ENCODE data around the gene CFAP298.
A peak's percentile ranks its signal among the peaks of the same experiment; 100 is the strongest.

Gene CFAP298

DNA sequence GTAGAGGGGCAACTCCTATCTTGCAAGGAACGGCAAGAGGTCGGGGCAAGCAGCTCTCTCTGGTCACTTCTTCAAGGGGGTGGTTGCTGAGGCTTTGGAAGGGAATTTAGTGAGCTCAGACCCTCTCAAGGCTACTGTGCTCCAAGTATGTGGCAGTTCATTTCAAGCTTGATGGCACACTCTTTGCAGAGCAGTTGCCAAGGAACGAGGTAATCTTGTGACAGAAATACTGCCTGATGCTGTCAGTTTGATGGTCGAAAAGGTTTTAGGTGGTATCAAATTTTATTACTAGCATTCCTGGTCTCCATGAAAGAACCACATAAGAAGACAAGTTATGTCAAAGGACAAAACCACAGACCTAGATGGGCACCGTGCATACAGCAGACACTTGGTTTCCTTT is 13.1 kb downstream of the CFAP298 start:
- DNase-seq (ENCODE audit: low read depth, low spot score), result no peak

DNA sequence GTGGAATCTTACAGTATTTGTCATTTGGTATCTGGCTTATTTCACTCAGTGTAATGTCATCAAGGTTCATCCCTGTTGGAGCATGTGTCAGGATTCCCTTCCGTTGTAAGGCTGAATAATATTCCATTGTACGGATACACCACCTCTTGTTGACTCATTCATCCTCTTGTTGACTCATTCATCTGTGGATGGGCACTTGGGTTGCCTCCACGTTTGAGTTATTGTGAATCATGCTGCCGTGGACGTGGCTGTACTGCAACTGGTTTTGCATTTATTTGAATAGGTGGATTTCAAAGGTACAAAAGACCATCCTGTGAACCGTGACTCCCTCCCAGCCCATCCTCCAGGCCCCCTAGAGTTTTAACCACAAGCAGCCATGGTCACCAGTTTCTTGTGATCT is 15.0 kb downstream of the CFAP298 start:
- DNase-seq (ENCODE audit: low read depth, low spot score), result no peak

DNA sequence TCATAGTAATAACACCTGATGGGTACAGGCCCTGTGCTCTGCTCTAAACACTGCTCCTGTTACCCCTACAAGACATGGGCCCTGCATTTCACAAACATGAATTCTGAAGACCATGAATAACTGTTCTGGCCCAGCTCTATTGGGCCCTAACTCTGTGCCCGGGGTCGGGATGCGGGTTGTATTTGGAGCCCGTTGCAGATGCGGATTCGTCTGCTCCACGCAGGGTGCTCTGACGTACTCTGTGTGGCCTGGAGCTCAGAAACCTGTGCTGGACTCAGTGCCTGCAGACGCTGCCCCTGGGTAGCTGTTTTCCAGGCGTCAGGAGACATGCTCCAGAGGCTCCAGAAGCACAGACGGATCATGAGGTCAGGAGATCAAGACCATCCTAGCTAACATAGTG is 16.7 kb downstream of the CFAP298 start:
- no peak for DNase-seq (ENCODE audit: low read depth, low spot score)

DNA sequence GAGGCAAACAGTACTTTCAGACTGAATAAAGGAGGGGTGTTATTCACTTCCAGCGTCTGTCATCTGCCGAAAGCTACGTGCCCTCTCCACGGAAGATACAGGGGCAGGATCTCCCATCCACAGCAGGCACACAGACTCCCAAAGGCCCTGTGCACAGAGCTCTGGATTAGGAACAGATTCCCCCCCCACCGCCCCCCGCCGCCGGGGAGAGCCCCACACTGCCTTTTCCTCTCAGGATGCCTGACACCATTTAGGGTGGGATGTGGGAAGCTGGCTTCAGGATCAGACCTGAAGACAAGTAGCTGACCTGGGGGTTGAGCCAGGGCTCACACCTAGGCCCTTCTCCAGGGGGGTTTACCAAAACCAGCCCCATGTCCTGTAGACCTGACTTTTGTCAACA is 18.5 kb downstream of the CFAP298 start:
- no peak for DNase-seq (ENCODE audit: low read depth, low spot score)

DNA sequence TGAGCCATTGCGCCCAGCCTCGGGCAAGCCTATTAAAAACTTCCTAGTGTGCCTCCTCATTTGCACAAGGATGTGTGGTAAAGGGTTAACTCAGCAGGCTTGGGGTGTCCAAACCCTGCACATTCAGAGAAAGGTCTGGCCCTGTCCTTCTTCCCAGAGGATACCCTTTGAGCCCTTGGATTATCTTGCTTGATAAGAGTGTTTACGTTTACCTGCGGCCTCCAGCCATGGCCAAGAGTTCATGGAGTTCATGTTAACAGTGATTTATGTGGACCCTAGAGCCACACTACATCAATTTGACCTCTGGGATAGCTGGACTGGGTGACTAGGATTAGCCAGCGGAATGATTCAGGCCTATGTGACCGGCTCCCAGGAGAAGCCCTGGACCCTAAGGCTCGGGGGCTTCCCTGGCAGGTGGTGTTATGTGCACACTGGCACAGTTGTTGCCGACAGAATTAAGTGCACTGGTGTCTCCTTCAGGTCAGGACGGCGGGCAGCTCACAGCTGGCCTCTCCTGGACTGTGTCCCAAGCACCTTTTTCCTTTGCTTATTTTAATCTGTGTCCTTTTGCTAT is 19.2 kb downstream of the CFAP298 start:
- DNase-seq (ENCODE audit: low read depth, low spot score), result no peak

DNA sequence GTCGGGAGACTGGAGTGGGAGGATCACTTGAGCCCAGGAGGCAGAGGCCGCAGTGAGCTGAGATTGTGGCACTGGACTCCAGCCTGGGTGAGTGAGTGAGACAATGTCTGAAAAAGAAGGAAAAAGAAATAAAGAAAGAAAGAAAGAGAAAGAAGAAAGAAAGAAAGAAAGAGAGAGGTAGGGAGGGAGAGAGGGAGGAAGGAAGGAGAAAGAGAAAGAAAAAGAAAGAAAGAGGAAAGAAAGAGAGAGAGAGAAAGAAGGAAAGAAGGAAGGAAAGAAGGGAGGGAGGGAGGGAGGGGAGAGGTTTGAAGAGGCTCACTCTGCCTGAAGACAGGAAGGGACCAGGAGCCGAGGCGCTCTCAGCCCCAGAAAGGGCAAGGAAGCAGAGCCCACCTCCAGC is 22.0 kb downstream of the CFAP298 start:
- no peak for DNase-seq (ENCODE audit: low read depth, low spot score)

DNA sequence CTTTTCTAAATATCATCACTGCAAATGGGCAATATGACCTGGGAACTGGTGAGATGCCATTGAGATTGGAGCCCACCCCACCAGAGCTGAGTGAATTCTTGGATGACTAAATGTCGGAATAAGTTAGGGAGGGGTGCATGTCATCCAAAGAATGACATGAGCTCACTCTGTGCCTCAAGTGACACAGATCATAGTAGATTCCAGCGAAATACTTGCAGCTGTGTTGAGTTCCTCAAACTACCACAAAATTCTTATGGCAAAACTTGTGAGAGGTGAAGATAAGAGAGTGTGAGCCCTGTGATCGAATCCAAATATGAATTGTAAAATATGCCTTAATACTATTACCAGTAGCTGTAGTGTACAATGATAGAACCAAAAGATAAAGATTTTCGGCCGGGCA is 24.5 kb downstream of the CFAP298 start:
- no peak for DNase-seq (ENCODE audit: low read depth, low spot score)

DNA sequence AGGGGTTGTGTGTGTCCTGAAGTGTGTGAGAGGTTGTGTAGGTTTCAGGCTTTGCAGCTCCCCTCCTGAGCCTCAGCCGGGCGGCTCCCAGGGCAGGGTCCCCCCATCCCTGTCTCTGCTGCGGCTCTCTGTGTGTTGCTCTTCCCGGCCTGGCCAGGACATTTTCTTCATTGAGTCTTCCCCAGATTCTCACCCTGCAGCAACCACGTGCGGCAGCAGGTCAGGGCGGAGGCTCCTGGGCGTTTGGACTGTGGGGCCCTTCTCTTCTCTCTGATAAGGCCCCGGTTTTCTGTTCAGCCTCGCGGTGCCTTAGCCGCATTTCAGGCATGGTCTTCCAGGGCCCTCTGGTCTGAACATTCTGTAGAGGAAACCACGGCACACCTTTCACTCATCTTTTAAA is 25.1 kb downstream of the CFAP298 start:
- DNase-seq (ENCODE audit: low read depth, low spot score), result no peak

DNA sequence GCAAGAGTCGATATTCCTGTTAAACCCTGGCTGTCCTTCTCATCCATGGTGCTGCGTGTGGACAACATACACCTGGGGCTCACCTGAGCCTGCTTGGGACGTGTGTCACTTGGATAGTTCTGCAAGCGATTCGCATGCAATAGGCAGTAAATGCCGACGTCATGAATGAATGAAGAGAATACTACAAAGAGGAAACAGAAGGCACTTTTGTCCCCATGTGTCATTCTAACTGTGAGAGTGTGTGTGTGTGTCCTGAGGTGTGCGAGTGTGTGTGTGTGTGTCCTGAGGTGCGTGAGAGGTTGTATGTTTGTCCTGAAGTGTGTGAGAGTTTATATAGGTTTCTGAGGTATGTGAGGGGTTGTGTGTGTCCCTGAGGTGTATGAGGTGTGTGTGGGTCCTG is 26.2 kb downstream of the CFAP298 start:
- no peak for DNase-seq (ENCODE audit: low read depth, low spot score)

DNA sequence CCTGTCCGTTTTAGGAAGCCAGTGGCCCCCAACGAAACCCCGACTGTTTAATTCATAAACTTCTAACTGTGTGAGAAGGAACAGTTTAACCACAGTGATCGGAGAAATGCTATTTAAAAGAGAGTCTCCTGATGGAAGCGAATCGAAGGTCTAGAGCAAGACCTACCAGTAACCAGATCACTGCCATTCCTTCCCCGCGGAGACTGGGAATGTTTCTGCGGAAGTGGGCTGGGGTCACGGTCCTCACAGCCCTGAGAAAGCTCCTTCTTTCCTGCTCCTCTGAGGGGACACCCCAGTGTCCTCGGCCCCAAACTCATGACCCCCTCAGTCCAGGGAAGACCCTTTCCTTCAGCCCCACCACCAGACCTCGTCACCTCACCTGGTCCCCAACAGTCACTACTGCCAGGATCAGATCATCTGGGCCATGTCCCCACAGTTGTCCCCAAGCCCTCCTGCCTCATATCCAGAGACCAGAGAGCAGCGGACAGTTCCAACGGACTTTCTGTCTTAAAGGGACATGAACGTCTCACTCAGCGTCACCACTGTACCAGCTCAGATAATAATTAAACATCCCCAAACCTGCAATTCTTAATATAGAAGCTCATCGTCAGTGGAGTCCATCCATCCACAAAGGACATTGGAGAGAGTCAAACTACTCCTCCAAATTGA is 27.0 kb downstream of the CFAP298 start, which contains the start of gene TCP10L:
Gene TCP10L, minus strand, starts transcription at position 482 of the 669 bp plus-strand sequence. CDS start 1,219 bp downstream, outside the sequence.
- DNase-seq (ENCODE audit: low read depth, low spot score), result no peak

DNA sequence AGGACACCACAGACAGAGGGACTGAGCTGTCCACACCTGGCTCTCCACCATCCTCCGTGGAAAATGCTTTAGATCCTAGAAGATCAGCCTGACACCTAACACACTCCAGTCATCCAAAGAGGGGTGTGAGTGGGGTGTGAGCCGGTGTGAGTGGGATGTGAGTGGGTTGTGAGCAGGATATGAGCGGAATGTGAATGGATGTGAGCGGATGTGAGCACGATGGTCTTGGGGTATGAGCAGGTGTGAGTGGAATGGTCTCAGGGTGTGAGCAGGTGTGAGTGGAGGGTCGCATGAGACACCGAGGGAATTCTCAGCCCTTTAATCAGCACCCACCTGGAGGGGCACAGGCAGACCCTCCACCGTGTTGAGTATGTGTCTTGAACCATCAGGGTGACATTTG is 27.7 kb downstream of the CFAP298 start:
- DNase-seq (ENCODE audit: low read depth, low spot score), result no peak

DNA sequence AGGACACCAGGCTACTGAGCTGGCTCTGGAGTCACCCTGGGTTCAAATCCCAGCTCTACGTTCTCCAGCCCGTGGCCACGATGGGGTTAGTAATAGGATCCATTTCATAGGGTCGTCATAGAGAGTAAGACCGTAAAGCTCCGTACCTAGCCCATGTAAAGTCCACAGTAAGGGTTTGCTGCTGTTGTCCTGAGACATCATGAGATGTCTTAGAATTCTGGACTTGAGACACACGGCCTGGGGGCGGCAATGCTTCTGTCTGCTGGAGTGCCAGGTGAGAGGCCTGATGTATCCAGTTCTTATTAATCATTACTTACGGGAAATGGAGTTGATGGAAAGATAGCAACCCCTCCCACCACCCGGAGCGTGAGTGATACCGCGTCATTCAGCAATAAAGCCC is 30.4 kb downstream of the CFAP298 start:
- no peak for DNase-seq (ENCODE audit: low read depth, low spot score)

DNA sequence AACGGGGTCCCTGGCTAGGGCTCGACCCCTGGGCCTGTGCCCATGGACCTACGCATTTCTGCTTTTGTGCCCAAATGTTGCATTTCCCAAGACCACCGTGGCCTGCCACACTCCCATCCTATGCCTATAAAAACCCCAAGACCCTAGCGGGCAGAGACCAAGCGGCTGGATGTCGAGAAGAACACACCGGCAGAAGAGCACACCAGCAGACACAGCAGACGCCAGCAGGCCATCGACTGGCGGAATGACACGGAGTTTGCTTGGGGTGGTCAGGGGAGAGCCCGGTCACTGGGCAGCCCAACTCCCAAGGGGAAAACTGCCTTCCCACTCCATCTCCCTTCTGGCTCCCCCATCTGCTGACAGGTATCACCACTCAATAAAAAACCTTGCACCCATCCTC is 31.2 kb downstream of the CFAP298 start:
- no peak for DNase-seq (ENCODE audit: low read depth, low spot score)

DNA sequence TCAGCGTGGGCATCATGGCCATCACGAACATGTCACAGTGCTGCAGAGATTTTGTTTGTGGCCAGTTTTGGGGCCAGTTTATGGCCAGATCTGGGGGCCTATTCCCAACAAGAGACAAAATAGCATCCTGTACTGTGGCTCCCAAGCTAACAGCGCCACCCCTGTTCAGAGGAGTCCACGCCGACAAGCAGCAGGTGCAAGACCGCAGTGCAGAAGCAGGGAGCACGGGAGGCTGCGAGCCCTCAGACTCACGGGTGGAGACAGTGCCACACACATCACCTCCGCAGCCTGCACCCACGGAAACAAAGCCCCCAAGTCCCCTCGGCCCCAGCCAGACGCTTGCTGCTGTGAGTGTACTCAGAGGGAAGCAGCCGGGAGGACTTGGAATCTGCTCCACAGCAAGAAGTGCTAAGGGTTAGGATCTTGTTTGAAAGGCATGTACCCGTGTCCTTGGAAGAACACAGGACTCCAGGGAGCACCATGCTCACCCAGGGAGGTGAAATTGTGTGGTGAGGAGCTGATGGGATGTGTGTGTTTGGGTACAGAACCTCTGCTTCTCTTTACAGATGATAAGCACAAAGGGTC is 34.0 kb downstream of the CFAP298 start:
- no peak for DNase-seq (ENCODE audit: low read depth, low spot score)

DNA sequence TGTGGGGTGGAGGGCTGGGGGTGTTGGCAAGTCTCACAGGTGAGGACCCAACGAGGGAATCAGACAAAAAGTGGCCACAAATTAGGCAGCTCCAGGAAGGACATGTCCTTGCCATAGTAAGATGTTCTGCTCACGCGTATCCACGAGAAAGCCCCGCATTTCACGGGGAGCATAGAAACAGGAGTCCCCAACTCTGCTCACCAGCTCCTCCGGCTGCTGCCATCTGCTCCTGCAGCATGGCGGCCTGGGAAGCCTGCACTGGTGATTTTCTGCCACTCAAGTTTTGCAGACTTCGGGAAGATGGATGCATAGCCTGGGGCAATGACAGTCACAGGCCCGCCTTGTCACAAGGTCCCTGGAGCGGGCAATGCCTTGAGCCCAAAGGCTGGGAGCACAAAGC is 36.2 kb downstream of the CFAP298 start:
- DNase-seq (ENCODE audit: low read depth, low spot score), result no peak

DNA sequence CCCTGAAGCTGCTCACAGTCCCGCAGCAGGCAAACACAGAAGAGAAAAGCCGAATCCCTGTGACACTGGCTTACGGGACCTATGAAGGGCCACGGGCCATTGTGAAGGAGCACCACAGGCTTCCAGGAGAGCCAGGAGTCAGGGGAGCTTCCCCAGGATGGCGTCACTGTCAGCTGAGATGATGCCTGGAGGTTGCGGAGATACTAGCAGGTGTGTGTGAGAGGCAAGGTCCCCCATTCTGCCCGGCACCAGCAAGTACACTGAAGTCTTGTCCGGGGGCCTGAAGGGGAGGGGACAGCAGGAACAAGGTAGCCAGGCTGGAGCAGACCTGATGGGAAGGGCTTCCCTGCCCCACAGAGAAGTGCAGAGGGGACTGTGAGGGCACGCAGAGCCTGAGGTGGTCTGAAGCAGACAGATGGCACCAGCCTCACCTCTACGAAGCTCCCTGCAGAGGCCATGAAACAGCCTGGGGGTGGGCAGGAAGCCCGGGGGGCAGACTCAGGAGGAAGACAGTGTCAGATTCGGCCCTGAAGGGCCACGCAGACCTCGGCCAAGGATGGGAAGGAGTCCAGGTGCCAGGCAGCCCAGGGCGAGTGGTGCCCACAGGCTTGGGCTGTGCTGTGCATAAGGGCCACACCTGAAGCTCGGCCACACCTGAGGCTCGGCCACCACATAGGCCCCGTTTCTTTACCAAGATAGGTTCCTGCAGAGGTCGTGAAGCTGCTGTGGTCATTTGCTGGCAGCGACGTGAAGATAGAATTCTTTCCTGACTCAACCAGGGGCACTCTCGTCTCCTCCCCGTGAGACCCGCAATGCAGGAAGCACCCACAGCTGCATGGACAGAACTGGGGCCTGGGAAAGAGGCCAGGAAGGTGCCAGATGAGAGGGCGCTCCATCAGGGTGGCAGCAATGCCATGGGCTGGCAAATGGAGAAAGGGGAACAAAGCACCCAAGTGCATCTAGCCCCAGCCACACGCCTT is 36.9 kb downstream of the CFAP298 start:
- DNase-seq (ENCODE audit: low read depth, low spot score), result no peak

DNA sequence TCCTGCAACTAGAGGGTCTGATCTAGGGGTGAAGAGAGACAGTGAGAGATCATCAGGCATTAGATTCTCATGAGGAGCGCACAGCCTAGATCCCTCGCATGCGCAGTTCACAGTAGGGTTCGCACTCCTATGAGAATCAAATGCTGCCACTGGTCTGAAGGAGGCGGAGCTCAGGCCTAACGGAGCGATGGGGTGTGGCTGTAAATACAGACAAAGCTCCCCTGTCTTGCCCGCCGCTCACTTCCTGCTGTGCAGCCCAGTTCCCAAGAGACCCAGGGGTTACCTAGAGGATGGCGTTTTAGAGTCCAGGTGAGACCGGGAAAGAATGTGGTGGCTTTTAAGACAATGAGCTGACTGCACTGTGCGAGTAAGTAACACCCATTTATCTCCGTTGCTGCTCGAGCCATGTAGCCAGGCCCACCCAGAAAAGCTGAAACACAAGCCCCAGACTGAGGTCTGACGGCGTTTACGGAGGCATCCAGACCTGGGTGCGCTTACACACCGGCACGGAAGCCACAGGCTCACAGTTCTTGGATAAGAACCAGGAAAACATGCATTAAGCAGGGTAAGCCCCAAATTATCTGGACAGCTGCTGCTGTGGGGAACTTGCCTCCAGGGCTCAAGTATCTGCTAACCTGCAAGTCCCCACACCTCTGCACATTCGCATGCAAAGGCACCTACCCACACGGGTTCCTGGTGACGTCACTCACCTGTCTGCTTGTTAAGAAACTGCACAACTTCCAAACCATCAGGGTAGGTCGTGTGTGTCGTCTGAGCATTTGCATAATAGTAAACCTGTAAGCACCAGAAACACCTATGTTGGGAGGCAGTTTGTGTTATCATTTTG is 39.4 kb downstream of the CFAP298 start:
- DNase-seq (ENCODE audit: low read depth, low spot score), result no peak

DNA sequence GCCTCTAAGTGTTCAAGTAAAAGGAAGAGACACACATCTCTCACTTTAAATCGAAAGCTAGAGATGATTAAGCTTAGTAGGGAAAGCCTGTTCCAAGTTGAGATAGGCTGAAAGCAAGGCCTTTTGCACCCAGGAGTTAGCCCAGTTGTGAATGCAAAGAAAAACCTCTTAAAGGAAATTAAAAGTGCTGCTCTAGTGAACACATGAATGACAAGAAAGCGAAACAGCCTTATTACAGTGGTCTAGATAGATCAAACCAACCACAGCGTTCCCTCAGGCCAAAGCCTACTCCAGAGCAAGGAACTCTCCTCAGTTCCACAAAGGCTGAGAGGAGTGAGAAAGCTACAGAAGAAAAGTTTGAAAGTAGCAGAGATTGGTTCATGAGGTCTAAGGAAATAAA is 41.7 kb downstream of the CFAP298 start:
- no peak for DNase-seq (ENCODE audit: low read depth, low spot score)

DNA sequence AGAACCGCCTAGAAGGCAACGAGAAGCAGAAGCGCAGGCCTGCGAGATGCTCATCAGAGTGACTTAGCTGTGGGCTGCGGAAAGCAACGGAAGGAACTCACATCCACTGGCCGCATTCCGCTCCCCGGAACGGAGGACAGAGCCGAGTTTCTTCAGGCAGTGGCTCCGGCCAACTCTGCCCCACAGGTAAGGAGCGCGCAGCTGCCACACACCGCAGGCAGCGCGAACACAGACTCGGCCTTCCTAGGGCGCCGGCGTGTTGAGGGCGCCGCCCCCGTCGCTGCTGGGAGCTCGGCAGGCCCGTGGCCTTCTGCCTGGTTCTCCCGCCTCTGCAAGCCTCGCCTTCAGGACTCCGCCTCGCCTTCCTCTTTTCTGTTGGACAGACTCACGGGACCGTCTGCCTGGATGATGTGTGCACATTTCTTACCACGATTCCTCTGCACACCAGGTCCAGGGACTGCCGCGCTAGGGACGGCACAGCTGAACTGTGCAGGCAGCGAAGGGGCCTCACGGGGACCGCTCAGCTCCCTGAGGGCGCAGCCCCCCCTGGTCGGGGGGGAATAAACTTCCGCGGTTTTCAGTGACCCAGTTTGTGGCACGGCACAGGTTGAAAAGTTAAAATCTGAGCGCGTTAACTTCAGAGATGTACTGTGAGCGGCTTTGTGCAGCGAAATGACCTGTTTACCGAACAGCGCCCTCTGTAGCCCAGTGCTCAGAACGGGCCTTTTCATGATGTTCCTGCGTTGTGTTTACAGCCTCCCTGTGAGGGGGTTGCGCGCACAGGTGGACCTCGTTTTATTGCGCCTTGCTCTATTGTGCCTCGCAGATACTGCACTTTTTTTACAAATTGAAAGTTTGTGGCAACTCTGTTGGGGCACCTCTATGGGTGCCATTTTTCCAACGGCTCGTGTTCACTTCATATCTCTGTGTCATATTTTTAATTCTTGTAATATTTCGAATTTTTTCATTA is 42.6 kb downstream of the CFAP298 start:
- peak; percentile 68 for DNase-seq (ENCODE audit: low read depth, low spot score)

DNA sequence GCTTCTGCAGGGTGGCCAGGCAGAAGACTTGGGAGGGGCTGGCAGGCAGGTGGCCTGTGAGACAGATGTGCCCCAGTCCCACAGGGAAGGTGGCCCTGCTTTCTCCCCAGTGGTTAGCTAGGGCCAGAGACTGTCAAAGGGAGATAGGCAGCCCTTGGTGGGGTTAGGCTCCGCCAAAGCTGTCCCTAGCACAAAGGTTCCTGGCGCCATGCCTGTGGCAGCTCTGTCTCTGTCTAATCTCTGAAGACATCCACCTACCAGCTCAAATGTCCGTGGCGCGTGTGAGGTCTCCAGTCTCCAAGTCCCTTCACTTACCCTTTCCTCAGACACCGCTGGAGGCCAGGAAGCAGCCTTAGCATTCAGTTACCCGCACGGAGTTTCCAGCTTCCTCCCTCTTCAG is 44.6 kb downstream of the CFAP298 start:
- no peak for DNase-seq (ENCODE audit: low read depth, low spot score)
